ENCODE results near the gene TMPRSS15.

Gene TMPRSS15

DNA sequence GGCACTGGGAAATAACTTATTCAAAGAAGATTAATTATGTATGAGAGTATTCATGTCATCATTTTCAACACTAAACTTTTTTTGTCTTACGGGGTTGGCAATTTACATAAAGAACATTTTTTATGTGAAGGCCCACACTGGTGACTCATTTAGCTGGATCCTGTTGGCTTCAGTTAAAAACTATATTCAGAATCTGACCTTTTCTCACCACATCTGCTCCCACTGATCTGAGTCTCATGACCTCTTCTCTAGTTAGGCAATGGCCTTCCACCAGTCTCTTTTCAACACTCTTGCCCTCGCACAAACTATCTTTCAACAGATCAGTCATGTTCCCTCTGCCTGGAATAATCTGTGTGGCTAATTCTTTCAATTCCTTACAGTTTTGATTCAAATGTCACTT is 53.4 kb downstream of the TMPRSS15 start:
- no peak for TF ChIP-seq CTCF (IDR thresholded peaks at IDR 0.05; ENCODE audit: insufficient read depth, missing control alignments)
- DNase-seq (ENCODE audit: insufficient read length, low spot score), result no peak
- FAIRE-seq, result peak; percentile 11

GRCh38 chr21:18349468-18349867 is 54.1 kb downstream of the TMPRSS15 start:
- no peak for TF ChIP-seq CTCF (IDR thresholded peaks at IDR 0.05; ENCODE audit: insufficient read depth, missing control alignments)
- FAIRE-seq (no peak), DNase-seq (ENCODE audit: insufficient read length, low spot score) (no peak)

DNA sequence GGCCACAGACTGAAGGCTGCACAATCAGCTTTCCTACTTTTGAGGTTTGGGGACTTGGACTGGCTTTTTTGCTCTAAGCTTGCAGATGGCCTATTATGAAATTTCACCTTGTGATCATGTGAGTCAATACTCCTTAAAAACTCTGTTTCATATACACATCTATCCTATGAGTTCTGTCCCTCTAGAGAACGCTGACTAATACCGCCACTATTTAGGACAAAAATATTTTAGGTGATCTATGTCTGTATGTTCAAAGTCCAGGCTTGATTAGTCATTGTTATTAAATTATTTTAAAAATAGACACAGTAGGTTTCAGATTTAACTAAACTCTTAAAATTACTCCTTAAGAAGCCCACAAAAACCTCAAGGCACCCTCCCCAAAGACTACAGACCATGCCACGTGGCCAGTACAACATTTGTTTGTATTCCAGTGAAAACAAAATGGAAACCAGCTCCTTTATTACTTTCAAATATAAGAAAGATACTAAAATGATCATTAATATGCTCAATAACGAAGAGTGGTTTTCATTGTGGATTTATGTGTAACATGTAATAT is 63.1 kb downstream of the TMPRSS15 start:
- no peak for FAIRE-seq
- no peak for DNase-seq (ENCODE audit: insufficient read length, low spot score)
- TF ChIP-seq CTCF (IDR thresholded peaks at IDR 0.05; ENCODE audit: insufficient read depth, missing control alignments), result no peak

DNA sequence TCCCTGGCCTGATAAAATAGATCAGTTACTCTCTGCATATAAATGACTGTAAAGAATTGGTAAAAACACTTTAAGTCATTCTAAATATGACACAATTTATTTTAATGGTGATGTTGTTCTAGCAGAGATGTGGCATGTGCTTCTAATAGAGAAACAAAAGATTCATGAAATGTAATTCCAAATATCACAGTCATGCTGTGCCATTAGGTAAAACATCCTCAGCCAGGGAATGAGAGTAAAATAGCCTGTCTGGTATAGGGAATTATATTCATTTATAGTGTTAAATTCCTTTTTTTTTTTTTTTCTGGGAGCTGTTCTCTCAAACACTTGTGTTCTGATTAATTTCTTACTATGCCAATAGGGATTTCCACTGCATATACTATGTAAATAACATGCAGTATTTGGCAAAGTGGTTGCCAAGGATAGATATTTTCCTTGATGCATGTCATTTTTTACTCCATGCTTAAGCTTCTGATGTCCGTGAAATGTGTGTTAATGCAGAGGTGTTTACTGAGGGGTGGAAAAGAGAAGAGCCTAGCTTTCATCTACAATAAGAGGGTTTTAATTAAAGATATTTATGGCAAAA is 67.8 kb downstream of the TMPRSS15 start:
- FAIRE-seq, result peak; percentile 51
- no peak for TF ChIP-seq CTCF (IDR thresholded peaks at IDR 0.05; ENCODE audit: insufficient read depth, missing control alignments)
- DNase-seq (ENCODE audit: insufficient read length, low spot score), result no peak

GRCh38 chr21:18334066-18334465 is 69.5 kb downstream of the TMPRSS15 start:
- no peak for DNase-seq (ENCODE audit: insufficient read length, low spot score)
- TF ChIP-seq CTCF (IDR thresholded peaks at IDR 0.05; ENCODE audit: insufficient read depth, missing control alignments), result no peak
- peak; percentile 80 for FAIRE-seq

DNA sequence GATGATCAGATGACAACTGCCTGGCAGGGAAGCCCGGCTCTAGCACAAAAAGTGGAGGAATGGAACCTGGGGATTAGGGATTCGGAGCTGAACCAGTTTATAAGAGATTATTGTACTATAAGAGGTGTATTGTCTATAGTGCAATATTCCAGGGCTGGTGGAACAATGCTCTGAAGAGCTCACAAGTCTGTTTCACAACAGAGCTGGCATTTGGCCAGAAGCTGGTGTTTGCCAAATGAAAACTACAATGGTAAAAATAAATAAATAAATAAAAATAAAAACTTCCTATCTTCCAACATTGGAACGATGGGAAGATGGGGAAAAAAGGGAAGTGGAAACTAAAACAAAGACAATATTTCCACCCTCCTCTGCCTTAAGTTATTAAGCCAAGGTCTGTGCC is 85.4 kb downstream of the TMPRSS15 start:
- FAIRE-seq (no peak), DNase-seq (ENCODE audit: insufficient read length, low spot score) (no peak)
- no peak for TF ChIP-seq CTCF (IDR thresholded peaks at IDR 0.05; ENCODE audit: insufficient read depth, missing control alignments)

- no peak for TF ChIP-seq CTCF (IDR thresholded peaks at IDR 0.05; ENCODE audit: insufficient read depth, missing control alignments)
- FAIRE-seq (peak; percentile 83), DNase-seq (ENCODE audit: insufficient read length, low spot score) (no peak)
Measured at GRCh38 chr21:18298228-18298627, 105.4 kb downstream of the TMPRSS15 start.

All from D721Med (cell line).